Thymus (tissue), 11 donors: Measurements from ENCODE around the gene DRP2. TPM values are rescaled to one million over a fixed set of nuclear protein-coding genes. Genes with fewer than 3 reads are reported as not detected.
"Not testable (repeated sequence)": the region's sequence is repeated elsewhere in the genome, so short reads cannot be mapped to it uniquely, and the experiment has no call there.

Source experiments
- DNase-seq, 9 donors: peaks; one replicate each; pipeline ENCODE4 v3.0.0-alpha.2; 2013; ENCODE audit warnings: low spot score in 9 of 9, low read depth in 6 of 9, missing footprints in 1 of 9
- H3K27ac ChIP-seq, 2 donors: one replicate each; pipeline ENCODE4 v1.5.1; 2013; ENCODE audit warnings: control low read depth in 1 of 2, low read depth in 1 of 2, low read length in 1 of 2, mild to moderate bottlenecking in 1 of 2, moderate library complexity in 1 of 2
- H3K27me3 ChIP-seq, 2 donors: one replicate each; pipeline ENCODE4 v1.5.1; 2013; ENCODE audit warnings: low read length in 1 of 2; ENCODE audit not compliant: control insufficient read depth in 2 of 2, insufficient read depth in 1 of 2
- H3K36me3 ChIP-seq, 2 donors: one replicate each; pipeline ENCODE4 v1.5.1; 2013; ENCODE audit warnings: low read length in 1 of 2, mild to moderate bottlenecking in 1 of 2, moderate library complexity in 1 of 2; ENCODE audit not compliant: control insufficient read depth in 2 of 2, insufficient read depth in 2 of 2
- H3K4me1 ChIP-seq, 2 donors: one replicate each; pipeline ENCODE4 v1.5.1; 2013; ENCODE audit warnings: low read length in 2 of 2; ENCODE audit not compliant: control insufficient read depth in 2 of 2, insufficient read depth in 2 of 2
- H3K4me3 ChIP-seq, 2 donors: one replicate each; pipeline ENCODE4 v1.5.1; 2013; ENCODE audit warnings: low read length in 2 of 2, control low read depth in 1 of 2, mild to moderate bottlenecking in 1 of 2
- H3K9me3 ChIP-seq, 2 donors: one replicate each; pipeline ENCODE4 v1.5.1; 2013; ENCODE audit warnings: low read length in 1 of 2, mild to moderate bottlenecking in 1 of 2; ENCODE audit not compliant: control insufficient read depth in 2 of 2, insufficient read depth in 1 of 2
- WGBS: extraction: QIAGEN DNeasy Blood & Tissue Kit; methylation state at CpG from one replicate; pipeline ENCODE4 v1.1.7; 2013; 5-methylcytosine and 5-hydroxymethylcytosine counted together
- polyA plus RNA-seq: library from polyadenylated mRNA; stranded (reverse); fragments of 200-250 nt; gene quantifications from one replicate; pipeline ENCODE4 v1.2.3, GENCODE V29; 2013
- total RNA-seq: library from RNA; stranded (reverse); fragments of 120-200 nt; gene quantifications from one replicate; pipeline ENCODE4 v1.2.4, GENCODE V29; 2013
- donor health status: healthy.

Gene DRP2
- total and polyA plus RNA-seq, 2 donors, result 0.64 to 4.7 TPM

DNA sequence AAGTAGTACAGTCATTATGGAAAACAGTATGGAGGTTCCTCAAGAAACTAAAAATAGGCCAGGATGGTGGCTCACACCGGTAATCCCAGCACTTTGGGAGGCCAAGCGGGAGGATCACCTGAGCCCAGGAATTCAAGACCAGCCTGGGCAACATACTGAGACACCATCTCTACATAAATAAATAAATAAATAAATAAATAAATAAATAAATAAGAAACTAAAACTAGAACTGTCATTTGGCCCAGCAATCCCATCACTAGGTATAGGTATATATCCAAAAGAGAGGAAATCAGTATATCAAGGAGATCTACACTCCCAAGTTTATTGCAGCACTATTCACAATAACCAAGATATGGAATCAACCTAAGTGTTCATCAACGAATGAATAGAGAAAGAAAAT, 76.0 kb downstream of the DRP2 start:
- not testable (repeated sequence) for H3K36me3 ChIP-seq, DNase-seq, H3K4me1 ChIP-seq, H3K27ac ChIP-seq, H3K4me3 ChIP-seq, H3K9me3 ChIP-seq
- 98% methylated on average over 3 of the region's 3 CpGs for WGBS
- peaks cover 3 to 19% of the 10 kb centered on the region in 2 donors for H3K27me3 ChIP-seq

GRCh38 chrX:101303790-101304189, 84.2 kb downstream of the DRP2 start:
- Histone ChIP-seq H3K27ac (no peak overlapping the region), H3K36me3 (no peaks in the 10 kb centered on the region), H3K4me3 (no peak overlapping the region), H3K4me1 (no peaks in the 10 kb centered on the region), H3K27me3 (no peaks in the 10 kb centered on the region), H3K9me3 (no peaks in the 10 kb centered on the region)
- WGBS, result 100% methylated on average over 1 of the region's 1 CpG
- DNase-seq, result no peak

Other genes starting within 250 kb of the DRP2 start
- 15.3 TPM for gene TRMT2B, start 167.7 kb upstream of the DRP2 start, total RNA-seq
- 15.7 TPM for gene TRMT2B, start 167.7 kb upstream of the DRP2 start, polyA plus RNA-seq
- 0.19 TPM for gene TMEM35A, start 140.9 kb upstream of the DRP2 start, total RNA-seq
- gene TMEM35A, start 140.9 kb upstream of the DRP2 start, polyA plus RNA-seq, result 0.48 TPM
- 9.7 TPM for gene CENPI, start 121.6 kb upstream of the DRP2 start, total RNA-seq
- gene CENPI, start 121.6 kb upstream of the DRP2 start, polyA plus RNA-seq, result 0.66 TPM
- 0.19 TPM for gene TAF7L, start 71.5 kb downstream of the DRP2 start, total RNA-seq
- gene TAF7L, start 71.5 kb downstream of the DRP2 start, polyA plus RNA-seq, result 0.59 TPM
- 4.4 TPM for gene TIMM8A, start 129.0 kb downstream of the DRP2 start, total RNA-seq
- gene TIMM8A, start 129.0 kb downstream of the DRP2 start, polyA plus RNA-seq, result 10.5 TPM
- 6.5 TPM for gene BTK, start 166.4 kb downstream of the DRP2 start, total RNA-seq
- gene BTK, start 166.4 kb downstream of the DRP2 start, polyA plus RNA-seq, result 14.6 TPM
- 2,714 TPM for gene RPL36A, start 171.2 kb downstream of the DRP2 start, total RNA-seq
- gene RPL36A, start 171.2 kb downstream of the DRP2 start, polyA plus RNA-seq, result 3,361 TPM
- gene GLA, start 188.1 kb downstream of the DRP2 start, total RNA-seq, result 29.5 TPM
- gene GLA, start 188.1 kb downstream of the DRP2 start, polyA plus RNA-seq, result 43.4 TPM
- 75.1 TPM for gene HNRNPH2, start 188.4 kb downstream of the DRP2 start, total RNA-seq
- gene HNRNPH2, start 188.4 kb downstream of the DRP2 start, polyA plus RNA-seq, result 74.8 TPM